Measurements from ENCODE around the gene EPM2A.
"Not testable (repeated sequence)": the region's sequence is repeated elsewhere in the genome, so short reads cannot be mapped to it uniquely, and the experiment has no call there.

EPM2A gene

GRCh38 chr6:145729887-145730286 is 5.4 kb downstream of the EPM2A start:
- no peak for DNase-seq (ENCODE audit: low read depth)

- DNase-seq (ENCODE audit: low read depth) = no peak
Measured at GRCh38 chr6:145728444-145729385, 6.6 kb downstream of the EPM2A start.

GRCh38 chr6:145727817-145728388 is 7.4 kb downstream of the EPM2A start:
- DNase-seq (ENCODE audit: low read depth) = no peak

GRCh38 chr6:145725570-145725969 is 9.8 kb downstream of the EPM2A start:
- no peak for DNase-seq (ENCODE audit: low read depth)

GRCh38 chr6:145723646-145724045 is 11.7 kb downstream of the EPM2A start:
- peak; percentile 64 for DNase-seq (ENCODE audit: low read depth)

GRCh38 chr6:145722190-145722589 is 13.1 kb downstream of the EPM2A start:
- DNase-seq (ENCODE audit: low read depth) = no peak

- DNase-seq (ENCODE audit: low read depth) = no peak
Measured at GRCh38 chr6:145721144-145721543, 14.2 kb downstream of the EPM2A start.

GRCh38 chr6:145715426-145715825 is 19.9 kb downstream of the EPM2A start:
- no peak for DNase-seq (ENCODE audit: low read depth)

- DNase-seq (ENCODE audit: low read depth) = no peak
Measured at GRCh38 chr6:145714731-145715130, 20.6 kb downstream of the EPM2A start.

- DNase-seq (ENCODE audit: low read depth) = no peak
Measured at GRCh38 chr6:145713773-145714172, 21.5 kb downstream of the EPM2A start.

- no peak for DNase-seq (ENCODE audit: low read depth)
Measured at GRCh38 chr6:145711372-145711771, 23.9 kb downstream of the EPM2A start.

GRCh38 chr6:145707397-145707796 is 27.9 kb downstream of the EPM2A start:
- no peak for DNase-seq (ENCODE audit: low read depth)

- peak; percentile 68 for DNase-seq (ENCODE audit: low read depth)
Measured at GRCh38 chr6:145705561-145705960, 29.8 kb downstream of the EPM2A start.

- DNase-seq (ENCODE audit: low read depth) = peak; percentile 27
Measured at GRCh38 chr6:145704143-145704781, 31.1 kb downstream of the EPM2A start.

GRCh38 chr6:145699462-145699861 is 35.9 kb downstream of the EPM2A start:
- DNase-seq (ENCODE audit: low read depth) = peak; percentile 80

GRCh38 chr6:145697401-145697800 is 37.9 kb downstream of the EPM2A start:
- not testable (repeated sequence) for DNase-seq (ENCODE audit: low read depth)

GRCh38 chr6:145694083-145694737 is 41.1 kb downstream of the EPM2A start:
- no peak for DNase-seq (ENCODE audit: low read depth)

- DNase-seq (ENCODE audit: low read depth) = no peak
Measured at GRCh38 chr6:145690969-145691368, 44.4 kb downstream of the EPM2A start.

- DNase-seq (ENCODE audit: low read depth) = no peak
Measured at GRCh38 chr6:145689529-145689928, 45.8 kb downstream of the EPM2A start.

- DNase-seq (ENCODE audit: low read depth) = peak; percentile 71
Measured at GRCh38 chr6:145688493-145688905, 46.8 kb downstream of the EPM2A start.

GRCh38 chr6:145685932-145686331 is 49.4 kb downstream of the EPM2A start:
- DNase-seq (ENCODE audit: low read depth) = no peak

- no peak for DNase-seq (ENCODE audit: low read depth)
Measured at GRCh38 chr6:145681965-145682364, 53.4 kb downstream of the EPM2A start.

Data from EH (cell line).